Mucosa of gallbladder (tissue), 1 donor: ENCODE measurements around the gene IMMT. TPM values are rescaled to one million over a fixed set of nuclear protein-coding genes. Genes with fewer than 3 reads are reported as not detected.

Source experiments
- total RNA-seq: library from RNA; stranded (reverse); gene quantifications from one replicate; pipeline ENCODE4 v1.2.1, GENCODE V29; 2021
- donor health status: DM: no; HTN: no; CAD: no.

The IMMT gene
- total RNA-seq, 1 donor from 2014 or later: 74.7 TPM

Other genes with a start within 250 kb of the IMMT start
- 23.1 TPM for gene POLR1A, start 89.6 kb downstream of the IMMT start, total RNA-seq
- gene PTCD3, start 89.2 kb downstream of the IMMT start, total RNA-seq: 64.0 TPM
- 39.5 TPM for gene MRPL35, start 4.0 kb upstream of the IMMT start, total RNA-seq
- gene REEP1, start 142.2 kb upstream of the IMMT start, total RNA-seq: 21.2 TPM
- 87.4 TPM for gene KDM3A, start 245.9 kb upstream of the IMMT start, total RNA-seq